Measurements from ENCODE around the gene CNKSR3. TPM values are rescaled to one million over a fixed set of nuclear protein-coding genes. Genes with fewer than 3 reads are reported as not detected.

CNKSR3 gene
- total and polyA plus RNA-seq, 12 donors = 4.2 to 42.2 (median 24.1) TPM

GRCh38 chr6:154506582-154506981 is 3.9 kb downstream of the CNKSR3 start:
- intact Hi-C loops (cut with DNase I) = loop anchor here in 4 of 10 donors (5.0 to 10.0 kb wide), 4 partner anchors 54 to 94 kb away; no protein-coding TSS in a partner anchor
- no peaks in the 10 kb centered on the region for H3K9me3 ChIP-seq
- H3K4me1 ChIP-seq = peaks cover 3 to 62% (median 20%) of the 10 kb centered on the region in 9 donors
- peaks cover 0 to 28% (median 0%) of the 10 kb centered on the region in 7 donors for H3K27me3 ChIP-seq
- H3K4me3 ChIP-seq = peak overlapping the region in 1 of 10 donors; percentile 86
- no peak overlapping the region for H3K27ac ChIP-seq
- DNase-seq (no peak), ATAC-seq (no peak)
- TF ChIP-seq CTCF (IDR thresholded peaks at IDR 0.05) = no peak
- 92 to 97% methylated on average over 9 of the region's 9 CpGs for WGBS, 2 donors
- no peaks in the 10 kb centered on the region for H3K36me3 ChIP-seq

GRCh38 chr6:154506108-154506507 is 4.4 kb downstream of the CNKSR3 start:
- H3K9me3 ChIP-seq = no peaks in the 10 kb centered on the region
- intact Hi-C loops (cut with DNase I) = loop anchor here in 4 of 10 donors (5.0 to 10.0 kb wide), 4 partner anchors 54 to 94 kb away; no protein-coding TSS in a partner anchor
- no peaks in the 10 kb centered on the region for H3K36me3 ChIP-seq
- peaks cover 0 to 28% (median 0%) of the 10 kb centered on the region in 7 donors for H3K27me3 ChIP-seq
- no peak for ATAC-seq
- no peak for DNase-seq
- no peak overlapping the region for H3K27ac ChIP-seq
- H3K4me1 ChIP-seq = peaks cover 3 to 63% (median 19%) of the 10 kb centered on the region in 9 donors
- no peak overlapping the region for H3K4me3 ChIP-seq
- no peak for TF ChIP-seq CTCF (IDR thresholded peaks at IDR 0.05)

GRCh38 chr6:154504865-154505449 is 5.5 kb downstream of the CNKSR3 start:
- Histone ChIP-seq H3K27me3 (peaks cover 0 to 19% (median 0%) of the 10 kb centered on the region in 7 donors), H3K4me3 (no peak overlapping the region), H3K4me1 (peaks cover 3 to 71% (median 21%) of the 10 kb centered on the region in 9 donors), H3K27ac (no peak overlapping the region), H3K36me3 (no peaks in the 10 kb centered on the region), H3K9me3 (no peaks in the 10 kb centered on the region)
- WGBS, 2 donors = 89 to 92% methylated on average over 5 of the region's 5 CpGs
- DNase-seq (no peak), ATAC-seq (no peak)
- intact Hi-C loops (cut with DNase I) = loop anchor here in 4 of 10 donors (5.0 to 10.0 kb wide), 4 partner anchors 53 to 93 kb away; no protein-coding TSS in a partner anchor
- no peak for TF ChIP-seq CTCF (IDR thresholded peaks at IDR 0.05)

GRCh38 chr6:154504102-154504501 is 6.4 kb downstream of the CNKSR3 start:
- TF ChIP-seq CTCF (IDR thresholded peaks at IDR 0.05) = no peak
- no peak for DNase-seq
- Histone ChIP-seq H3K4me1 (peaks cover 3 to 80% (median 24%) of the 10 kb centered on the region in 9 donors), H3K27ac (no peak overlapping the region), H3K36me3 (no peaks in the 10 kb centered on the region), H3K4me3 (no peak overlapping the region), H3K27me3 (peaks cover 0 to 10% (median 0%) of the 10 kb centered on the region in 7 donors), H3K9me3 (no peaks in the 10 kb centered on the region)
- whole genome bisulfite sequencing, 2 donors = 55 to 57% methylated on average over 4 of the region's 4 CpGs
- intact Hi-C loops (cut with DNase I) = loop anchor here in 1 of 10 donors (10.0 kb wide), 1 partner anchor 69 kb away; no protein-coding TSS in a partner anchor
- no peak for ATAC-seq

All from heart right ventricle (tissue), 16 donors.